Chondrocyte (in vitro differentiated cells): Measurements from ENCODE around the gene PHACTR1. TPM values are rescaled to one million over a fixed set of nuclear protein-coding genes. Genes with fewer than 3 reads are reported as not detected.

Source experiments
- DNase-seq: peaks from one replicate; pipeline ENCODE4 v3.0.0; 2021; ENCODE audit warnings: mixed read lengths, low spot score
- H3K27ac Mint-ChIP-seq: one replicate; pipeline ENCODE4 v1.8.0; 2021; ENCODE audit warnings: mild to moderate bottlenecking, moderate library complexity, mixed read lengths; ENCODE audit not compliant: unreplicated experiment
- H3K27me3 Mint-ChIP-seq: 2 replicates; pipeline ENCODE4 v1.8.0; 2021; ENCODE audit warnings: low read depth, mixed read lengths
- H3K36me3 Mint-ChIP-seq: 2 replicates; pipeline ENCODE4 v1.8.0; 2021; ENCODE audit warnings: low read depth, mixed read lengths
- H3K4me1 Mint-ChIP-seq: 2 replicates; pipeline ENCODE4 v1.8.0; 2021; ENCODE audit warnings: low read depth, mild to moderate bottlenecking, mixed read lengths
- H3K4me3 Mint-ChIP-seq: one replicate; pipeline ENCODE4 v1.8.0; 2021; ENCODE audit warnings: mild to moderate bottlenecking, moderate library complexity, mixed read lengths; ENCODE audit not compliant: unreplicated experiment
- H3K9me3 Mint-ChIP-seq: 2 replicates; pipeline ENCODE4 v1.8.0; 2021; ENCODE audit warnings: low read depth, mixed read lengths
- total RNA-seq: library from RNA; stranded (reverse); gene quantifications from 3 replicates; pipeline ENCODE4 v1.2.1, GENCODE V29; 2021
- TF ChIP-seq, protein P1 (sequence below): fragments of 200-600 bp; sonication (generic); IDR thresholded peaks from 2 replicates; pipeline ENCODE4 v1.5.0; 2021; ENCODE audit warnings: antibody characterized with exemption, mild to moderate bottlenecking, moderate library complexity

The PHACTR1 gene
- total RNA-seq, 1 donor from 2014 or later = 2.1 TPM

DNA sequence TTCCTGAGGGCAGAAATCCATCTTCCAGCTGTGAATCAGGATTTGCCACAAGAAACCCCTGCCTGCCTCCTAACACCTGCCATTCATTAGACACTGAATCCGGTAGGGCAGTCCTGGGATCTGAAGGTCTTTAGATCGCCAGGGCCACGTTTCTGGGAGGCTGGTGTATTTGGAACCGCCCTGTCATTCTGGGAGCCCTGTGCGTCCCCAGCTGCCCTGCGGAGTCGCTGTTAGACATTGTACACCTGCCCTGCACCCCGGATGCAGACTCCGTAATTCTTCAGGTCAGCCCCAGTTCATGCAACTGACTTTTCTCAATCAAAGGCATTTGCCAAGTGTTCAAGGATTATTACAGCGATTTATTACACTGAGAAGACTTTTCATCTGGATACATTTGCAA lies 418.6 kb downstream of the PHACTR1 start:
- no peaks in the 10 kb centered on the region for H3K9me3 Mint-ChIP-seq
- TF ChIP-seq, protein P1, sequence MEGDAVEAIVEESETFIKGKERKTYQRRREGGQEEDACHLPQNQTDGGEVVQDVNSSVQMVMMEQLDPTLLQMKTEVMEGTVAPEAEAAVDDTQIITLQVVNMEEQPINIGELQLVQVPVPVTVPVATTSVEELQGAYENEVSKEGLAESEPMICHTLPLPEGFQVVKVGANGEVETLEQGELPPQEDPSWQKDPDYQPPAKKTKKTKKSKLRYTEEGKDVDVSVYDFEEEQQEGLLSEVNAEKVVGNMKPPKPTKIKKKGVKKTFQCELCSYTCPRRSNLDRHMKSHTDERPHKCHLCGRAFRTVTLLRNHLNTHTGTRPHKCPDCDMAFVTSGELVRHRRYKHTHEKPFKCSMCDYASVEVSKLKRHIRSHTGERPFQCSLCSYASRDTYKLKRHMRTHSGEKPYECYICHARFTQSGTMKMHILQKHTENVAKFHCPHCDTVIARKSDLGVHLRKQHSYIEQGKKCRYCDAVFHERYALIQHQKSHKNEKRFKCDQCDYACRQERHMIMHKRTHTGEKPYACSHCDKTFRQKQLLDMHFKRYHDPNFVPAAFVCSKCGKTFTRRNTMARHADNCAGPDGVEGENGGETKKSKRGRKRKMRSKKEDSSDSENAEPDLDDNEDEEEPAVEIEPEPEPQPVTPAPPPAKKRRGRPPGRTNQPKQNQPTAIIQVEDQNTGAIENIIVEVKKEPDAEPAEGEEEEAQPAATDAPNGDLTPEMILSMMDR = no peak
- H3K4me1 Mint-ChIP-seq = peaks cover 13% of the 10 kb centered on the region
- H3K27me3 Mint-ChIP-seq = peaks cover 9% of the 10 kb centered on the region
- no peak for DNase-seq
- H3K4me3 Mint-ChIP-seq = no peak overlapping the region
- H3K36me3 Mint-ChIP-seq = no peaks in the 10 kb centered on the region
- H3K27ac Mint-ChIP-seq = no peak overlapping the region

DNA sequence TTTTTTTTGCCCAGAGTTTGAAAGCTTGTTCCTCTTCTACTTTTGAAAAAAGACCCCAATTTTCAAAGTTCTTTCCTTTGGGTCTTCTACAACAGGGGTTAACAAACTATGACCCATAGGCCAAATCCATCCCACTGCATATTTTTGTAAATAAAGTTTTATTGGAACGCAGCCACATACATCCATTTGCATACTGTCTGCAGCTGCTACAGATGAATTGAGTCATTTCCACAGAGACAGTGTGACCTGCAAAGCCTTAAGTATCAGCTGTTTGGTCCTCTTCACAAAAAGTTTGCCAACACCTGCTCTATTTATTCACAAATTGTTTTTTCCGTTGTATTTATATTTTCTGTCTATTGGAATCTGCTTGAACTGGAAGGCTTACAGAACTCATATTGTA lies 422.6 kb downstream of the PHACTR1 start:
- H3K9me3 Mint-ChIP-seq = no peaks in the 10 kb centered on the region
- H3K4me3 Mint-ChIP-seq = no peak overlapping the region
- TF ChIP-seq, protein P1 = no peak
- no peak for DNase-seq
- H3K4me1 Mint-ChIP-seq = no peaks in the 10 kb centered on the region
- no peaks in the 10 kb centered on the region for H3K36me3 Mint-ChIP-seq
- peaks cover 6% of the 10 kb centered on the region for H3K27me3 Mint-ChIP-seq
- H3K27ac Mint-ChIP-seq = no peak overlapping the region

DNA sequence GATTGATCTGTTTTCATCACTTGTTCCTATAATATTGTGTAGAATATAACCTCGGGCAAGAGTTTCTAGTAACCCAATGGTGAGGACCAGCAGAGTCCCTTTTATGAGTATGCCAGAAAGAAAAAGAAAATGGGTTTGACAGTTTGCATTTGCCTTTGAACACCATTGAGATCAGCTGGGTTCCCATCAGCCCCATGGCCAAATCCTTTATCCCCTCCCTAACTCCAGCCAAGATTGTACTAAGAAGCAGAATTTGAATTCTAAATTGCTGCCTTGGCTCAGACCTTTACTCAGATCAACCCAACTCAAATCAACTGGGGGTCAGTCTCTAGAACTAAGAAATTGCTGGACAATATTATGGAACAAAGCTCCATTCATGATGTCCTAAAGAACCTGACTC lies 424.4 kb downstream of the PHACTR1 start:
- no peak overlapping the region for H3K27ac Mint-ChIP-seq
- DNase-seq = no peak
- no peaks in the 10 kb centered on the region for H3K4me1 Mint-ChIP-seq
- H3K9me3 Mint-ChIP-seq = no peaks in the 10 kb centered on the region
- no peaks in the 10 kb centered on the region for H3K36me3 Mint-ChIP-seq
- H3K4me3 Mint-ChIP-seq = no peak overlapping the region
- TF ChIP-seq, protein P1 = no peak
- H3K27me3 Mint-ChIP-seq = peaks cover 1% of the 10 kb centered on the region

DNA sequence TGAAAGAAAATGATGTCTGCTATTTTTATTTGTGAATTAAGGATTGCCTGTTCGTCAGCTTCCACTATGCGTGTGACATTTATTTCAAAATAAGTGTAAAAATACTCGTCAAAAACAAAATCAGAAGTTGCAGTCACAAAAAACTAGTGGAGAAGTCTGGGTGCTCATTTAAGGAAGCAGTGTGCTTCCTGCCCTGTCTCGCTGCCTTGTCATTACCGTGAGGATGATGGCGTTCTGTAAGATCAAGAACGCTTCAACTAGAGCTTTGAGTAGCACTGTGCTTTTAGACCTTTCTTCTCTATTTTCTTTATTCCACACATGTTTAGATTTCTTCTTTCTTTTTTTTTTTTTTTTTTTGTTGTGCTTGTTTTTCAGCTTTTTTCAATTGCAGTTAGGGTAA lies 424.8 kb downstream of the PHACTR1 start:
- H3K4me3 Mint-ChIP-seq = no peak overlapping the region
- no peak for DNase-seq
- H3K9me3 Mint-ChIP-seq = no peaks in the 10 kb centered on the region
- no peak overlapping the region for H3K27ac Mint-ChIP-seq
- TF ChIP-seq, protein P1 = no peak
- no peaks in the 10 kb centered on the region for H3K4me1 Mint-ChIP-seq
- H3K27me3 Mint-ChIP-seq = peaks cover 1% of the 10 kb centered on the region
- H3K36me3 Mint-ChIP-seq = no peaks in the 10 kb centered on the region

DNA sequence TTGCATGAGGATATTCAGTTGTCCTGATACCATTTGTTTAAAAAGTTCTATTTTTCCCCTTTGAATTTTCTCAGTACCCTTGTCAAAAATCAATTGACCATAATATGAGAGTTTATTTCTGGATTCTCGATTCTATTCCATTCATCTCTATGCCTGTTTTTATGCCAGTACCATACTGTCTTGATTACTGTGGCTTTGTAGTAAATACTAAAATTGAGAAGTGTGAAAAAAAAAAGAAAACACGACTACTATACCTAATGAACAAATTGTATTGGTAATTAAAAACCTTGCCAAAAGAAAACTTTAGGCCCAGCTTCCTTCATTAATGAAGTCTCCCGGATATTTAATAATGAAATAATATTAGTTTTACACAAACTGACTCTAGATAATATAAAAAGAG lies 426.0 kb downstream of the PHACTR1 start:
- TF ChIP-seq, protein P1 = no peak
- Mint-ChIP-seq H3K27ac (no peak overlapping the region), H3K4me1 (no peaks in the 10 kb centered on the region), H3K4me3 (no peak overlapping the region), H3K9me3 (no peaks in the 10 kb centered on the region), H3K36me3 (no peaks in the 10 kb centered on the region), H3K27me3 (no peaks in the 10 kb centered on the region)
- DNase-seq = no peak
